Measurements from ENCODE around the gene USP12.
"Not testable (repeated sequence)": the region's sequence is repeated elsewhere in the genome, so short reads cannot be mapped to it uniquely, and the experiment has no call there.

Gene USP12, protein sequence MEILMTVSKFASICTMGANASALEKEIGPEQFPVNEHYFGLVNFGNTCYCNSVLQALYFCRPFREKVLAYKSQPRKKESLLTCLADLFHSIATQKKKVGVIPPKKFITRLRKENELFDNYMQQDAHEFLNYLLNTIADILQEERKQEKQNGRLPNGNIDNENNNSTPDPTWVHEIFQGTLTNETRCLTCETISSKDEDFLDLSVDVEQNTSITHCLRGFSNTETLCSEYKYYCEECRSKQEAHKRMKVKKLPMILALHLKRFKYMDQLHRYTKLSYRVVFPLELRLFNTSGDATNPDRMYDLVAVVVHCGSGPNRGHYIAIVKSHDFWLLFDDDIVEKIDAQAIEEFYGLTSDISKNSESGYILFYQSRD

DNA sequence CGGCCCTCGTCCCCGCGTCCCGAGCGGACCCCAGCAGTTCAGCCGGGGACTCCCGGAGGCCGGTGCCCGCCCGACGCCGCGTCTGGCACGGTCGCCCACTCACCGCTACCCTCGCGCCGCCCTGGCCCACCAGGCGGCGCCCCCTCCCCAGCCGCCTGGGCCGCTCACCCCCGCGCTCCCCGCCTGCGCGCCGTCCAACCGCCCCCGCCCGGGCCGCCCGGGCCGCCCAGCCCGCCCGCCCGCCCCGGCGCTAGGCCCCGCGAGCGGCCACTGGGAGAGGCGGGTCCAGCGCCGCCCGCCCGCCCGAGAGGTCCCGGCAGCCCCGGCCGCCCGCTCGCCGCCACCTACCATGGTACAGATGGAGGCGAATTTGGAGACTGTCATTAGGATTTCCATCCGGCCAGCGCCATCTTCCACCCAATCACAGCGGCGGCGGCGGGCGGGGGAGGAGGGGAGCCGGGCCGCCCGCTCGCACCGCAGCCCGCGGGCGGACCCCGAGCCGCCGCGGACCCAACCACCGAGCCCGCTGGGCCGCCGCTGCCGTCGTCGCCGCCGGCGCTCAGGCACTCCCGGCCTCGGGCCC, at the start of gene USP12:
USP12 (minus strand) TSS at position 568 of the 583 bp plus-strand sequence; CDS start at position 396, 172 bp downstream.
- no peak for DNase-seq

DNA sequence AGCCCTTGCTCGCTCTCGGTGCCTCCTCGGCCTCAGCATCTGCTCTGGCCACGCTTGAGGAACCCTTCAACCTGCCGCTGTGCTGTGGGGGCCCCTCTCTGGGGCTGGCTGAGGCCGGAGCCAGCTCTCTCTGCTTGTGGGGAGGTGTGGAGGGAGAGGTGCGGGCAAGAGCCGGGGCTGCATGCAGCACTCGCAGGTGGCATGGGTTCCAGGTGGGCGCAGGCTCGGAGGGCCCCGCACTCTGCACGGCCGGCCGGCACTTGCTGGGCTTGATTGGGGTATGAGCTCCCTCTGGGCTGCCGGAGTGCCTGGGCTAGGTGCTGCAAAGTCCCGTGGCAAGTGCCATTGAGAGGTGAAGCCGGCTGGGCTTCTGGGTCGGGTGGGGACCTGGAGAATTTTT, 48.0 kb upstream of the USP12 start:
- DNase-seq = no peak

DNA sequence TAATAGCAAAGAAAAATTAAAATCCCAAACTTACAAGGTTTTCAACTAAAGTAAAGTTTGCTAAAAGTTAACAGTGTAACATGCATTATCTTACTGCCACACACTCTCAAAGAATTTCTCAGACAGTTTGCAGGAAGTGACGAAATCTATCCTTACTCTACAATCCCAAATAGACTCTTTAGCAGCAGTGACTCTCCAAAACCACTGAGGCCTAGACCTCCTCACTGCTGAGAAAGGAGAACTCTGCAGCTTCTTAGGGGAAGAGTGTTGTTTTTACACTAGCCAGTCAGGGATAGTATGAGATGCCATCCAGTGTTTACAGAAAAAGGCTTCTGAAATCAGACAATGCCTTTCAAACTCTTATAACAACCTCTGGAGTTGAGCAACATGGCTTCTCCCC, 47.2 kb upstream of the USP12 start:
- DNase-seq = not testable (repeated sequence)

DNA sequence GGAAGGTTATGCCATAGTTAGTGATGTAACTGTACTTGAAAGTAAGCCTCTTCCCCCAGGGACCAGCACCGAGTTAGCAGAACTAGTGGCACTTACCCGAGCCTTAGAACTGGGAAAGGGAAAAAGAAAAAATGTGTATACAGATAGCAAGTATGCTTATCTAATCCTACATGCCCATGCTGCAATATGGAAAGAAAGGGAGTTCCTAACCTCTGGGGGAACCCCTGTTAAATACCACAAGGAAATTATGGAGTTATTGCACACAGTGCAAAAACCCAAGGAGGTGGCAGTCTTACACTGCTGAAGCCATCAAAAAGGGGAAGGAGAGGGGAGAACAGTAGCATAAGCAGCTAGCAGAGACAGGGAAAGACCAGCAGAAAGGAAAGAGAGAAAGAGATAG, 46.2 kb upstream of the USP12 start:
- DNase-seq = not testable (repeated sequence)

DNA sequence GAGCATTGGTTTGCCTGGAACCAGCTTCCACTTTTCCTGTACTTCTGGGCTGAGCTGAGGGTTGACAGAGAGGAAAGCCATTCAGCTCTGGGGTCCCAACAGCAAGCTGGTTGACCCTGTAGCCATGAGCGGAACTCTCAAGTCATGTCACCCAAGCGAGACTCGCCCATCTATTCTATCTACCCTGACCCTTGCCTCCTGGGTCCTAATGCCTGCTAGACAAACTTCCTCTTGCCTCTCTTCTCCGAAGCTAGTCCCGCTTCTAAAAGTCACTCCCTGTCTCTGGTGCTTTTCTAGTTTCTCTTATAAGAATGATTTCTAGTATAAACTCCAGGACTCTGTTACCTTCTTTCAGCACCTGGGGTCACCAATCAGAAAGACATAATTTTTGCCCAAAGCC, 41.8 kb upstream of the USP12 start:
- not testable (repeated sequence) for DNase-seq

DNA sequence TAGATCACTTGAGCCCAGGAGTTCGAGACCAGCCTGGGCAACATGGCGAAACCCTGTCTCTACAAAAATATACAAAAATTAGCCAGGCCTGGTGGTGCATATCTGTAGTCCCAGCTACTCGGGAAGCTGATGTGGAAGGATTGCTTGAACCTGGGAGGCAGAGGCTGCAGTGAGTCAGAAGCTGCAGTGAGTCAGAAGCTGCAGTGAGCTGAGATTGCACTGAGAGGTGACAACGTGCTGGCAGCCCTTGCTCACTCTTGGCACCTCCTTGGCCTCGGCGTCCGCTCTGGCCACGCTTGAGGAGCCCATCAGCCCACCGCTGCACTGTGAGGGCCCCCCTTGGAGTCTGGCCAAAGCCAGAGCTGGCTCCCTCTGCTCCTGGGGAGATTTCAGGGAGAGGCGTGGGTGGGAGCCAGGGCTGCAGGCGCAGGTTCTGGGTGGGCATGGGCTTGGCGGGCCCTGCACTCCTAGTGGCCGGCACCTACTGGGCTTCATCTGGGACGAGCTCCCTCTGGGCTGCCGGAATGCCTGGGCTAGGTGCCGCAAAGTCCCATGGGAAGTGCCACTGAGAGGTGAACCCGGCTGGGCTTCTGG, 40.3 kb upstream of the USP12 start:
- DNase-seq = no peak

DNA sequence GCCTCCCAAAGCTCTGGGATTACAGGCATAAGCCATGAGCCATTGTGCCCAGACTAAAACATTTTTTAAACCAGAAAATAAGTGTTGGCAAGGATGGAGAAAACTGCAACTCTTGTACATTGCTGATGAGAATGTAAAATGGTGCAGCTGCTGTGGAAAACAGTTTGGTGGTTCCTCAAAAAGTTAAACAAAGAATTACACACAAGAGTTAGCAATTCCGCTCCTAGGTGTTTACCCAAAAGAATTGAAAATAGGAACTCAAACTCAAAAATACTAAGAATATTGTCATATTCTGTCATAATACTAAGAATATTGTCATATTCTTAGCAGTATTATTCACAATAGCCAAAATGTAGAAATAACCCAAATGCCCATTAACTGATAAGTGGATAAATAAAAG, 39.7 kb upstream of the USP12 start:
- DNase-seq = no peak

DNA sequence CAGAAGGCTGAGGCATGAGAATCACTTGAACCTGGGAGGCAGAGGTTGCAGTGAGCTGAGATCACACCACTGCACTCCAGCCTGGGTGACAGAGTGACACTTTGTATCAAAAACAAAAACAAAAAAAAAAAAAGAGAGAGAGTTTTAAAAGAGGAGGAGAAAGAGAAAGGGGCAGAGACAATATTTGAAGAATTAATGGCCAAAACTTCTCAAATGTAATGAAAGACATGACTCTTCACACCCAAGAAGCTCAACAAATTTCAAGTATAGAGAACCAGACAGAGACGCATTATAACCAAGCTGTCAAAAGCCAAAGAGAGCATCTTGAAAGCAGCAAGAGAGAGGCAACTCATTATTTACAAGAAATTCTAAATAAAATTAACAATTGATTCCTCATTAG, 36.9 kb upstream of the USP12 start:
- DNase-seq = no peak

DNA sequence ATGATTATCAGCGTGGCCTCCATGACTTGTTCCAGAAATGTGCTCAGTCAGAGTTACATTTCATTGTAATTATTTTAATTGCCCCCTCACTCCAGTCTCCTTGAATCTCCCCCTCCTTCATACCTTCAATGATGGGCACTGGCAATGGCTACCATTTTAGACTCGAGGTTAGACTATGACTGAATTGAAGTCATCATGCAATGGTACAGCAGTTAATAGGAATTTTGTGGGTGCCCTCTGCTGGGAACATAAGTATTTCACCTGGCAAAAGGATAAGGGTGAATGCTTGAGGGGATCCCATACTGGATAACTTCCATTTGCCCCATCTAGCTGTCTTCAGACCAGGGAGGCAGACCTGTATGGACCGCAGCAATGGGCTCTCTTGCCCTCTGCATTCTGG, 32.2 kb upstream of the USP12 start:
- no peak for DNase-seq

DNA sequence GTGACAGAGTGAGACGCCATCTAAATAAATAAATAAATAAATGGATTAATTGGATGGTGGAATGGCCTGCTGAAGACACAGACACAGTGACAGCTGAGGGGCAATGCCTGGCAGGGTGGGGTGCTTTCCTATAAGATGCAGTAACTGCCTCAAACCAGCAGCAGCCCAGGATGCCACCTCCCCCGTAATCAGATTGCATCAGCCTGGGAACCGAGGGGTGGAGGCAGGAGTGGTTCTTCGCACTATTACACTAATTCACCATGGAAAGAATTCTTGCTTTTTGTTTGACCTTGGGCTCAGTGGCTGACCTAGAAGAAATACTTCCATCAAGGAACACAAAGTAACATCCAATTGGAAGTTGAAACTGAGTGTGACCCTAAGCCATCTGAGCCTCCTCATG, 31.6 kb upstream of the USP12 start:
- no peak for DNase-seq

DNA sequence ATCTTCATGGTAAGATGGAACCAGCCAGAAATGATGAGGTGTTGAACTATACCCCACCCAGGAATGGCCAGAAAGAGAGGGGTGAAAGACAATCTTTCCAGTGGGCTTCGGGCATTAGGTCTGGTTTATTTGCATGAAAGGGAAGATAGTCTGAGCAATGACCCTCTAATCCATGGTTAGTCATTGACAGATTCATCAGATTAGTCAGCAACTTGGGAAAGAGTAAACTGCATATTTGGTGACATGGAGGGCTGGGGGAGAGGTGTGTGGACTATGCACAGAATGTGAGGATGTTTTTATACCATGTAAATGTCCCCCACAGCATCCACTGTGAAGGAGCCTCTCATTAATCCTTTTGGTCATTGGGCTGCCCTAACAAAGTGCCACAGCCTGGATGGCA, 30.1 kb upstream of the USP12 start:
- no peak for DNase-seq

DNA sequence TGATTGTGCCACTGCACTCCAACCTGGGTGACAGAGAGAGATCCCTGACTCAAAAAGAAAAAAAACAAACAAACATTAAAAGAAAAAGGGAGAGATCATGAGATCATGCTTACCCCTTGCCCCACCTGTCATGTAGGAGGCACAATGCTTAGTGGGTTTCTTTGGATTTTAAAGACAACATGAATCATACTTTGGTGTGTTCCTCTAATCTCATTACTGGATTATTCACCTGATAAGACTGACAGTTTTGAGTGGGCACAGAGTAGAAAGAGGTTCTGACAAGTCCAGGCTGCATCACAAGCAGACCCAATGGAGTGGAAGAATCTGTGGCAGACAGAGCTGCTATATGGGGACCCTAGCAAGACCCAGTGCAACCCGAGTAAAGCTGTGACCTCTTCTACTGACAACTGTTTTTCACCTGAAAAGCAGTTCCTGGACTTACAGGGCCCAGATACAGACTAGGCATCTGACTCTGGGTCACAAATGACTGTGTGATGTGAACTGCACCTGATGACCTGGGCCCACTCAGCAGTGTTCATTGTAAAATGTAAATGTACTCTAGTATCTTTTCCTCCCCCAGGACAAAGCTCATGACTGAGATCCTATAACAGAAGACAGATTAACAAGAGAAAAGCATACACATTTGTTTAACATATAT, 28.9 kb upstream of the USP12 start:
- no peak for DNase-seq

DNA sequence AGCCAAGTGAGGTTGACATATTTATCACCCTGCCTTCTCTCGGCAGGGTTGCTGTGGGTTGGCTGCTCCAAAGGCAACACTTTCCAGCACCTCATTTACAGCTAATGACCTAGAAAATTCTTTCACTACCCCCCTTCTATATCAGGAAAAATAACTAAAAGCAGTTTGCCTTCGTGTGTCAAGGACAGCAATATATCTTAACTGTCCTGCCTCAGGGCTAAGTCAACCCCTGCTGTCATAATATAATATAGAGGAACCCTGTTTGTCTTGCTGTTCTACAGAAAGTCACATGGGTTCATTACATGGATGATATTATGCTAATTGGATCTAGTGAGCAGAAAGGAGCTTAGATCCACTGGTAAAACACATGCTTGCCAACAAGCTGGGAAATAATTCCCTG, 28.1 kb upstream of the USP12 start:
- no peak for DNase-seq

DNA sequence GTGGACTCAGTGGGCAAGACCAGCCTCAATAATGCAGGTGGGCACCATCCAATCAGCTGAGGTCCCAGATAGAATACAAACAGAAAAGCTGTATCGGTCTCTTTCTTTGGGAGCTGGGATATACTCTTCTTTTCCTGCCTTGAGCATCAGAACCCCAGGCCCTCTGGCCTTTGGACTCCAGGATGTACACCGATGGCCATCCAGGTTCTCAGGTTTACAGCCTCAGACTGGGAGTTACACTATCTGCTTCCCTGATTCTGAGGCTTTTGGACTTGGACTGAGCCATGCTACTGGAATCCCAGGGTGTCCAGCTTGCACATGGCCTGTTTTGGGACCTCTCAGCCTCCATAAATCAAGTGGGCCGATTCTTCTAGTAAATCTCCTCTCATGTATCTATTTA, 27.6 kb upstream of the USP12 start:
- no peak for DNase-seq

DNA sequence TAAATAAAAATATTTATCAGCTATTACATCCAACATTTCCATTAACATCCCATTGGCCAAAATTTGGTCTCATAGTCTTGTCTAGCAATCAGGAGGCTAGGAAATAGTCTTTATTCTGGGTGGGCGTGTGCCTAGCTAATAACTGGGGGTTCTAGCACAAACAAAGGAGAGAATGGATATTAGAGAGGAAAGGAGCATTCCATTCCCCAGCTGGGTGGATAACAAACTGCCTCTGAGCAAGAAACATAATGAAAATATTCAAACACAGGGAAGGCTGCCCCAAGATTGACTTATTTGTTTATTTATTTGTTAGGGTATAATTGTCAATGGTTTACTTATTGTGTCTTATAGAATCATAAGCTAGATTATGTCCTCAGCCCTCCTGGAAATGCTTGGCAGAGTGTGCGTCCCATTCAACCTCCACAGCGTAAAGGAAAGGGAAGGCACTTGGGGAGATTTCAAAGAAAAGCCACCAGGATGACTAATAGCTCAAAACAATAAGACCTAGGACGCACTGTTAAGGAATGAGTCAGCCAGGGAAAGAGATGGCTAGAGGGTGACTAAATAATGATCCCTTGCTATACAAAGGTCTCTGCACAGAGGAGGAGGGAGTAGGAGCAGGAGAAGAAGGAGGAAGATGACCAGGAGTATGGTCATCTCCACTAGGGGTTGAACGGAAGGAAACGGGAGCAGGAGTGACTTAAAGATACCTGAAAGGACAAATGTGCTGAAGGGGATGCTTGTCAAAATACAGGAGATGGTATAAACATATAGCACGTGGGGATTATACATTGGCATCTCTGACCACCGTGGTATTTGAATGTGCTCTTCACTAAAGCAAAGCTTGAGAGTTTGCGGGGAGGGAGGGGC, 23.5 kb upstream of the USP12 start:
- no peak for DNase-seq

DNA sequence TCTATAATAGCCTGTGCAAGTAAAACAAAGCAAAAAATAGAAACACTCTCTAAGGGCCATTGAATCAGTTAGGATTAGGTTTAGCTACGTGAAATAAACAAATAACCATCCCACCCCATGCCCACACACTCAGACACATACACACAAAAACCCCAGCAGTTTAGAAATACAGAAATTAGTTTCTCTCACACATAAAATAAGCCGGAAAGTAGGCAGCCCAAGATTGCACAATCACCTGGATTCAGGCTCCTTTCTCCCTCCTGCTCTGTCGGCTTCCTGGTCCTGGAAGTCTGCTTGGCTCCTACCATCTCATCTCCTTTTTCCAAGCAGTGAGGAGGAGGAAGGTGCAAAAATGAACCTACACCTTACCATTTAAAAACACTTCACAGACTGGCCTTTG, 22.6 kb upstream of the USP12 start:
- DNase-seq = no peak

DNA sequence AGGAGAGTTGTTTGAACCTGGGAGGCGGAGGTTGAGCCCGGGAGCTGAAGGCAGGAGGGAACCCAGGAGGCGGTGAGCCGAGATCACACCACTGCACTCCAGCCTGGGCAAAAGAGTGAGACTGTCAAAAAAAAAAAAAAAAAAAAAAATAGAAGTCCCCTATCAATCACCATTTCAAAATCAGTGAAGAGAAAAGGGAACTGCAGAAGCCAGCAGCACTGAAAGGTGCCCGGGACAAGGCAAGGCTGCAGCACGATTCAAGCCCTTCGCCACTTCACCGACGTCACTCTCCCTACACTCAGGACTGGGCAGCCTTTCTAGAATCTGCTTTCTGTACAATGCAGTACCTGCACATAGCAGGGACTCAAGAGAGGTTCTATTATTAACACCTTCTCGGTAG, 21.9 kb upstream of the USP12 start:
- DNase-seq = no peak

DNA sequence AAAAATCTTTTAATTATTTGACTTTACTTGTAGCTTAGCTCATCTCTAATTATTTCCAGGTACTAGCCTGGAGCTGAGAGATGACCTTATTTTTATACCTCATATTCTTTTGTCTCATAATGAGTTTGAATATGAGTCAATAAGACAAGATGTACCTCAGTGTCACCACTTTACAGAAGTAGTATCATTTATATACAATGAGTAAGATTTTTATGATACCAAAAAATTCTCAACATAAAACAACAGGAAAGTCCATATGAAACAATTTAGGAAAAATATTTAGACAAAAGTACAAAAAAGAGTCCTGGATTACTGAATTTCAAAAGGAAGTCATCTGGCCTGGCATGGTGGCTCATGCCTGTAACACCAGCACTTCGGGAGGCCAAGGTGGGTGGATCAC, 21.4 kb upstream of the USP12 start:
- DNase-seq = no peak

DNA sequence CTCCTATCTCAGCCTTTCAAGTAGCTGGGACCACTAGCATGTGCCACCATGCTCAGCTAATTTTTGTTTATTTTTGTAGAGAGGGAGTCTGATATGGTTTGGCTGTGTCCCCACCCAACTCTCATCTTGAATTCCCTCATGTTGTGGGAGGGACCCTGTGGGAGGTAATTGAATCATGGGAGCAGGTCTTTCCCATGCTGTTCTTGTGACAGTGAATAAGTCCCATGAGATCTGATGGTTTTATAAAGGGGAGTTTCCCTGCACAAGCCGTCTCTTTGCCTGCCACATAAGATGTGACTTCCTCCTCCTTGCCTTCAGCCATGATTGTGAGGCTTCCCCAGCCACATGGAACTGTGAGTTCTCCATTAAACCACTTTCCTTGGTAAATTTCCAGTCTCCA, 20.8 kb upstream of the USP12 start:
- DNase-seq = not testable (repeated sequence)

DNA sequence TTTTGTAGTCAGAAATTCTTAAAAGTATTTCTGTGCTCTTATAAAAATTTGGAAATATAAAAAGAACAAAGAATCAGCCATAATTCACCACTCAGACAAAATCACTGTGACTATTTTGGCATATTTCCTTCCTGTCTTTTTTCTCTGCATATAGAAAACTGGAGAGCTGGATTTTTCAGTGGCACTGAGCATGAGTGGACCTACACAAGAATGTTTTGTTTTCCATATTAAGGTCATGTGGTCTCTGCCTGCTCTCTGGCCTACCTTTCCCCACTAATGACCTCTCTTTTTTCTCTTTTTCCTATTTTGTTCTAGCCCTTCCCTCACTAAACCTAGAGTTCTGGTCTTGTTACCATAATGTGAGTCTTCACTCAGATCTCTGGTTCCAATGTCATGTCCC, 17.6 kb upstream of the USP12 start:
- no peak for DNase-seq

DNA sequence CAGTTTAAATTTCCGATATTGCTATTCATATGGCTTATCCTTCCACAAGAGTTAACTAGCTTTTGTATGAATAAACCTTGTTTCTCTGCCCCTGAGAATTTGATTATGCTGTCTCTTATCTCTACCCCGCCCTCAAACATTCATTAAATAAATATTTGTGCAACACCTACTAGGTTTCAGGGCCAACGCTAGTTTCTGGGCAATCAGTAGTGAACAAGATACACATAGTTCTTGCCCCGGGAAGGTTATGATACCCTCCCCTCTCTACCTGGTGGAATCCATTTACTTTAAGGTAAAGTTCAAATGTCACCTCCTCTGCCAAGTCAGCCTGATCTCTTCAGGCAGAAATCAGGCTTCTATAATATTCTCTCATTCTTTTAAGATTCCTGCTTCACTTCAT, 16.6 kb upstream of the USP12 start:
- DNase-seq = no peak

DNA sequence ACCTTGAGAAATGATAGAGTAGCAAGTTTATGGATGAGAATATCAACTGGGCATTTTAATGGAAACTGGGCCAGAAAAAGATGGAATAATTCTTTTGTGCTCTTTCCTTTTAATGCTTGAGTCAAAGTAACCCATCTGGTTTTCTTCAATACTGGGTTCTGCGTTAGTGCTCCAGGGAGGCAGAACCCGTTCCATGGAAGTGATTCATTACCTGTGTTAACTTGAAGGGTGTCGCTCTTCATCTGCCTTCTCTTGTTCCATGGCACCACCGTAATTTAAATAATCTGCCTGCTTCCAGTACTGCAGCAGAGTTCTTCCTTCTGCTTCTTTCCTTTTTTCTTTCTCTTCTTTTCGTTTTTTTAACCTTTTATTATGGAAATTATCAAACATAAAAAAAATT, 14.7 kb upstream of the USP12 start:
- DNase-seq = no peak

DNA sequence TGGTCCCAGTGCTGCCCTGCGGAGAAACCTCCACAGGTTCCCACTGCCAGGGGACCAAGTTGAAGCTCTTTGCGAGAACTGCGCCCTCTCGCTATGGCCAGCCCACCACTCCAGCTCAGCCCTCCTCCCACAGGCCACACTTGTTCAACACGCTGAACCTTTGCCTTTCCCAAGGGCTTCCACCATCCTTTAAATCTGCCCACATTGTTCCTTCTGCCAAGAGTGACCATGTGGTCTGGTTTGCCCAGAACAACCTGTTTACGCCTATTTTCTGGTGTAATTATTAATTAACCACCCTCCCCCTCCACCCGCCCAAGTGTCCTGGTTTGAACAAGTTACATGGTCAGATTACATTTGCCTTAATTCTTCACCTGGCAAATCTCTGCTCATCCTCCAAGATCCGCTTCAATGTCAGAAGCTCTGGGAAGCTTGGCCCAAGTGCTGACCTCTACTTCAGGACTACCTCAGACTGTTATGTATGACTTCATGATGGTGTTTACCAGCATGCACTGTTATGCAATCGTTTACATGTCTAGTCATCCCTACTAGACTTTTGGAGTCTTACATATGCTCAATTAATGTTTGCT, 12.0 kb upstream of the USP12 start:
- DNase-seq = no peak

Measured in NCI-H187 (cell line).